HepG2 (cell line): ENCODE results near the gene LRRC8E. TPM values are rescaled to one million over a fixed set of nuclear protein-coding genes. Genes with fewer than 3 reads are reported as not detected.

ENCODE experiments used
- ATAC-seq: fragments of 200-7000 bp; cut with Tn5 transposase; 3 replicates; pipeline ENCODE4 v1.9.1; 2020; ENCODE audit warnings: mild to moderate bottlenecking, moderate library complexity
- BruUV-seq: library from RNA; stranded (reverse); fragments of 400-500 nt; replicated peaks from 2 replicates; lab custom pipeline; 2021; lab: Mats Ljungman, UMichigan
- CTCF ChIA-PET: fragments of 300-600 bp; formaldehyde crosslinking; extraction: SDS; loops from one replicate; lab custom pipeline; 2021; ENCODE audit warnings: low total read pairs, inconsistent platforms, low intra/inter-chr PET ratio; lab: Yijun Ruan, JAX
- POLR2A ChIA-PET: fragments of 350-600 bp; sonication (Branson Sonifier 250); formaldehyde crosslinking; loops from one replicate; lab custom pipeline; 2020; ENCODE audit warnings: antibody characterized with exemption, inconsistent platforms; lab: Yijun Ruan, JAX
- DNase-seq: peaks from one replicate; pipeline ENCODE4 v3.0.0-alpha.2; 2015; ENCODE audit warnings: low spot score
- FAIRE-seq: peaks from 3 replicates; lab custom pipeline; 2011; peaks lifted over from hg19 to GRCh38; lab: Jason Lieb, UNC
- H2AFZ ChIP-seq: one replicate; pipeline ENCODE4 v1.6.1; 2011; ENCODE audit warnings: low read length, inconsistent platforms
- H3K27ac ChIP-seq: fragments of 300-600 bp; 3 replicates; pipeline ENCODE4 v1.8.0; 2011; ENCODE audit warnings: mixed run types, mild to moderate bottlenecking, mixed read lengths, low read length, inconsistent platforms; ENCODE audit not compliant: insufficient read depth; ENCODE audit errors: extremely low read length
- H3K27me3 ChIP-seq, 2 experiments: fragments of 200-600 bp in 1 of 2; 2 replicates in 1 of 2; 3 replicates in 1 of 2; pipeline versions ENCODE4 v1.6.0 to v1.8.0; 2011; ENCODE audit warnings: low read length in 2 of 2, mild to moderate bottlenecking in 2 of 2, moderate library complexity in 2 of 2, inconsistent platforms in 1 of 2; ENCODE audit not compliant: insufficient read depth in 2 of 2, control insufficient read depth in 1 of 2
- H3K36me3 ChIP-seq, 2 experiments: fragments of 200-600 bp in 1 of 2; replicated peaks in 1 of 2; 2 replicates in 1 of 2; 3 replicates in 1 of 2; pipeline versions ENCODE4 v1.5.1 to v1.8.0; 2011; ENCODE audit warnings: low read length in 2 of 2, inconsistent platforms in 1 of 2; ENCODE audit not compliant: insufficient read depth in 2 of 2, control insufficient read depth in 1 of 2
- H3K4me1 ChIP-seq: 2 replicates; pipeline ENCODE4 v1.5.1; 2012; ENCODE audit warnings: low read length, inconsistent platforms; ENCODE audit not compliant: insufficient read depth
- H3K4me2 ChIP-seq: 2 replicates; pipeline ENCODE4 v1.6.0; 2011; ENCODE audit warnings: low read depth, low read length, inconsistent platforms
- H3K4me3 ChIP-seq, 3 experiments: fragments of 200-600 bp in 1 of 3; sonication (generic), shearing (Covaris generic) in 1 of 3; replicated peaks in 1 of 3; 2 replicates each; pipeline ENCODE4 v1.5.1; 2011 to 2016; ENCODE audit warnings: low read length in 3 of 3, inconsistent platforms in 2 of 3, low read depth in 2 of 3, mild to moderate bottlenecking in 2 of 3, control low read depth in 1 of 3, mixed read lengths in 1 of 3; ENCODE audit not compliant: insufficient read depth in 1 of 3
- H3K79me2 ChIP-seq: one replicate; pipeline ENCODE4 v1.6.1; 2011; ENCODE audit warnings: low read length, inconsistent platforms; ENCODE audit not compliant: insufficient read depth
- H3K9ac ChIP-seq: 2 replicates; pipeline ENCODE4 v1.6.0; 2011; ENCODE audit warnings: mild to moderate bottlenecking, low read depth, low read length, inconsistent platforms; ENCODE audit not compliant: insufficient read depth
- H3K9me3 ChIP-seq: 2 replicates; pipeline ENCODE4 v1.5.1; 2012; ENCODE audit warnings: mild to moderate bottlenecking, low read length
- H4K20me1 ChIP-seq: 2 replicates; pipeline ENCODE4 v1.6.0; 2011; ENCODE audit warnings: inconsistent platforms, mild to moderate bottlenecking, low read length, moderate library complexity; ENCODE audit not compliant: insufficient read depth
- CCAR2 ChIP-seq: fragments of 200-400 bp; formaldehyde crosslinking; optimal IDR thresholded peaks from 2 replicates; pipeline ENCODE3; 2018; ENCODE audit warnings: low read depth, mild to moderate bottlenecking, low read length, moderate library complexity
- ELF4 ChIP-seq: sonication (generic); formaldehyde crosslinking; IDR thresholded peaks from 2 replicates; pipeline ENCODE4 v1.5.0; 2020; ENCODE audit warnings: missing genetic modification reagents, mild to moderate bottlenecking, moderate library complexity, borderline replicate concordance
- SMARCE1 ChIP-seq: fragments of 450-650 bp; IDR thresholded peaks from 2 replicates; pipeline ENCODE4 v1.6.1; 2017; ENCODE audit warnings: borderline replicate concordance
- WGBS: methylation state at CpG from one replicate; pipeline ENCODE4 v1.1.6; 2017; ENCODE audit warnings: low lambda C conversion rate; 5-methylcytosine and 5-hydroxymethylcytosine counted together
- in situ Hi-C: cut with HindIII; loops from 2 replicates; pipeline ENCODE4 v1.10.0; 2017; ENCODE audit warnings: low pct_unique_long_range_greater_than_20kb; ENCODE audit not compliant: extremely low pct_ligation_motif_present
- intact Hi-C: fragments of 100-400 bp; cut with micrococcal nuclease; formaldehyde crosslinking; loops from one replicate; pipeline ENCODE4 v1.10.0; 2022; ENCODE audit not compliant: unreplicated experiment
- polyA plus RNA-seq, 8 experiments: library from polyadenylated mRNA; depleted of rRNA in 3 of 8; stranded (reverse) in 7 of 8; unstranded in 1 of 8; fragments of >200 nt; fragmentation: Illumina TruSeq in 4 of 8; extraction: Trizol in 4 of 8; gene quantifications; 2 replicates each; pipeline versions ENCODE4 v1.2.1 to v1.2.3, GENCODE V29; 2011 to 2016; ENCODE audit warnings: low read depth in 4 of 8, missing spikeins in 1 of 8, mixed read lengths in 1 of 8; ENCODE audit not compliant: insufficient read depth in 1 of 8
- total RNA-seq, 5 experiments: library from RNA; depleted of rRNA; stranded (reverse); fragments of >200 nt; fragmentation: Illumina TruSeq; extraction: Trizol; gene quantifications; 2 replicates each; pipeline ENCODE4 v1.2.3, GENCODE V29; 2016; ENCODE audit warnings: low read depth in 1 of 5
- TF ChIP-seq, protein P1 (sequence below): sonication (generic); formaldehyde crosslinking; IDR thresholded peaks from 2 replicates; pipeline ENCODE4 v1.5.0; 2020; ENCODE audit warnings: mild to moderate bottlenecking, missing genetic modification reagents

LRRC8E gene
- total and polyA plus RNA-seq, 2 of the 13 experiments (the other 11 are each of a cell fraction or from before 2014, with no cell fraction given): 8.0 to 10.3 TPM

DNA sequence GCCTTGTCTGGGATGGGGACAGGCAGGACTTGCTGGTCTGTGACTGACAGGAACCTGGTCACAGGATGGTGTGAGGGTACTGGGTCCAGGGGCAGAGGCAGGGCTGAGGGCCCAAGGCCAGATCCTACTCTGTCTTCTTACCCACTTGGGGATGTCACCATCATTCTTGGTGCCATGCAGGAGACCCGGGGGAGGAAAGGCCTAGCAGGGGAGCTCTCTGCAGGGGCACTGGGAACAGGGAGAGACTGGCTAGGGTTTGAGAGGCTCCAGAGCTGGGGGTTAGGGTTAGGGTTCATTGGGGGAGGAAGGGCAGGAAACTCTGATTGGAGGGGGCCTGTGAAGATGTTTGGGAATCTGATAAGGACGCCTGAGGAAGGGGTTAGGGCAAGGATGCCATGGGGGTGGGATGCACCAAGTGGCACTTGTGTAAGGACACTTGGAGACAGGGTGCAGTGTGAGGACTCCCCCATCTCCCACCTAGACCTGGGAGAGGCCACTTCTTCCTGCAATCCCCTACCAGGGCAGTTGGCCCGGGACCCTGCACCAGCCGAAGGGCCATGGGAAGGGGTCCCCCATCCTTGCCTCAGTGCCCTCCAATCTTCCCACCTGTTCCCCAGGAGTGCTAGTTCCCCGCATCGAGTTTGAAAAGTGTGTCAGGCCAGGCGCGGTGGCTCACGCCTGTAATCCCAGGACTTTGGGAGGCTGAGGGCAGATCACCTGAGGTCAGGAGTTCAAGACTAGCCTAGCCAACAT is 21.0 kb upstream of the LRRC8E start:
- Histone ChIP-seq H3K9ac (no peak overlapping the region), H3K79me2 (no peaks in the 10 kb centered on the region), H3K4me1 (peaks cover 61% of the 10 kb centered on the region), H3K9me3 (no peaks in the 10 kb centered on the region), H3K36me3 (no peaks in the 10 kb centered on the region), H3K27ac (peak overlapping the region; percentile 46), H3K4me2 (peak overlapping the region; percentile 68; the same call in 1 of the 2 replicates), H4K20me1 (no peaks in the 10 kb centered on the region; the same call in 1 of the 2 replicates), H3K27me3 (no peaks in the 10 kb centered on the region), H3K4me3 (0 out of 6 replicates have a peak overlapping the region, but pooled peaks of 1 of the 3 experiments have one; percentile 31), H2AFZ (no peak overlapping the region)
- in situ Hi-C loops (no loop called here), intact Hi-C loops (no loop called here)
- ChIA-PET POLR2A (interaction anchor here (0.6 to 1.1 kb wide), 3 partner anchors 21 to 53 kb away, joined by 3 to 4 read pairs (median 3); partner anchors contain the start of genes LRRC8E, MAP2K7 and SNAPC2), CTCF (no interaction called here)
- no peak for FAIRE-seq
- TF ChIP-seq ELF4 (CRISPR knock-in tag) (no peak), SMARCE1 (no peak), CCAR2 (no peak)
- TF ChIP-seq, protein P1, sequence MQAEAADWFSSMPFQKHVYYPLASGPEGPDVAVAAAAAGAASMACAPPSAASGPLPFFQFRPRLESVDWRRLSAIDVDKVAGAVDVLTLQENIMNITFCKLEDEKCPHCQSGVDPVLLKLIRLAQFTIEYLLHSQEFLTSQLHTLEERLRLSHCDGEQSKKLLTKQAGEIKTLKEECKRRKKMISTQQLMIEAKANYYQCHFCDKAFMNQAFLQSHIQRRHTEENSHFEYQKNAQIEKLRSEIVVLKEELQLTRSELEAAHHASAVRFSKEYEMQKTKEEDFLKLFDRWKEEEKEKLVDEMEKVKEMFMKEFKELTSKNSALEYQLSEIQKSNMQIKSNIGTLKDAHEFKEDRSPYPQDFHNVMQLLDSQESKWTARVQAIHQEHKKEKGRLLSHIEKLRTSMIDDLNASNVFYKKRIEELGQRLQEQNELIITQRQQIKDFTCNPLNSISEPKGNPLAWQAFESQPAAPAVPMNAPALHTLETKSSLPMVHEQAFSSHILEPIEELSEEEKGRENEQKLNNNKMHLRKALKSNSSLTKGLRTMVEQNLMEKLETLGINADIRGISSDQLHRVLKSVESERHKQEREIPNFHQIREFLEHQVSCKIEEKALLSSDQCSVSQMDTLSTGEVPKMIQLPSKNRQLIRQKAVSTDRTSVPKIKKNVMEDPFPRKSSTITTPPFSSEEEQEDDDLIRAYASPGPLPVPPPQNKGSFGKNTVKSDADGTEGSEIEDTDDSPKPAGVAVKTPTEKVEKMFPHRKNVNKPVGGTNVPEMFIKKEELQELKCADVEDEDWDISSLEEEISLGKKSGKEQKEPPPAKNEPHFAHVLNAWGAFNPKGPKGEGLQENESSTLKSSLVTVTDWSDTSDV: 0 out of 2 replicates have a peak, but pooled peaks have one; percentile 40
- no peak for ATAC-seq
- no peak for DNase-seq
- BruUV-seq: no TSS peak
- WGBS: 71% methylated on average over 7 of the region's 9 CpGs
